ENCODE results near the gene ZFHX3. TPM values are rescaled to one million over a fixed set of nuclear protein-coding genes. Genes with fewer than 3 reads are reported as not detected.

ZFHX3 gene
- total and polyA plus RNA-seq, 9 of the 15 experiments (the other 6 are each of a cell fraction or from before 2014, with no cell fraction given): 0.01 to 0.23 (median 0.06) TPM; not detected in 4

DNA sequence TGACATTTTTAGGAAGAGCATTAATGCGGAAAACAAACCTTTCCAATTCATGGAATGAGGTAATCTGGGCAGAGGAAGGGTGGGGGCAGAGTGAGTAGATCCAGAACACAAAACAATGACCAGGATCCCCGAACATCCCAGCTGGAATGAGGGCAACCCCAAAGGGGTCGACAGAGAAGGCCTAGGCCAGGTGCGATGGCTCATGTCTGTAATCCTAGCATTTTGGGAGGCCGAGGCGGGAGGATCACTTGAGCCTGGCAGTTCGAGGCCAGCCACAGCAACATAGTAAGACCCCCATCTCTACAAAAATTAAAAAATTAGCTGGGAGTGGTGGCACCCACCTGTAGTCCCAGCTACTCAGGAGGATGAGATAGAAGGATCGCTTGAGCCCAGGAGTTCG, 64.7 kb downstream of the ZFHX3 start:
- ChIA-PET CTCF (ENCODE audit: low intra/inter-chr PET ratio) (no interaction called here), POLR2A (no interaction called here)
- whole genome bisulfite sequencing (ENCODE audit: insufficient coverage, low coverage, missing lambda C conversion rate): 0% methylated on average over 5 of the region's 9 CpGs
- H4K20me1 ChIP-seq (replicated peaks; ENCODE audit: control insufficient read depth, insufficient read depth, low read length): no peaks in the 10 kb centered on the region
- no peak overlapping the region for H3K4me3 ChIP-seq
- FAIRE-seq (no peak), DNase-seq (ENCODE audit: extremely low read depth in 1 of 4, low spot score in 3 of 4) (no peak), ATAC-seq (no peak)
- H3K27me3 ChIP-seq (ENCODE audit: control insufficient read depth in 2 of 2, insufficient read depth in 2 of 2, low read length in 2 of 2): peaks cover 7 to 55% of the 10 kb centered on the region in 2 experiments; a peak in 3 of 5 replicates
- no peak overlapping the region for H3K27ac ChIP-seq (ENCODE audit: extremely low read depth, low read depth, low read length)
- no peaks in the 10 kb centered on the region for H3K9me1 ChIP-seq (ENCODE audit: control insufficient read depth, insufficient read depth, low read length)
- no TSS peak for BruUV-seq (replicated peaks)
- TF ChIP-seq, protein P1, sequence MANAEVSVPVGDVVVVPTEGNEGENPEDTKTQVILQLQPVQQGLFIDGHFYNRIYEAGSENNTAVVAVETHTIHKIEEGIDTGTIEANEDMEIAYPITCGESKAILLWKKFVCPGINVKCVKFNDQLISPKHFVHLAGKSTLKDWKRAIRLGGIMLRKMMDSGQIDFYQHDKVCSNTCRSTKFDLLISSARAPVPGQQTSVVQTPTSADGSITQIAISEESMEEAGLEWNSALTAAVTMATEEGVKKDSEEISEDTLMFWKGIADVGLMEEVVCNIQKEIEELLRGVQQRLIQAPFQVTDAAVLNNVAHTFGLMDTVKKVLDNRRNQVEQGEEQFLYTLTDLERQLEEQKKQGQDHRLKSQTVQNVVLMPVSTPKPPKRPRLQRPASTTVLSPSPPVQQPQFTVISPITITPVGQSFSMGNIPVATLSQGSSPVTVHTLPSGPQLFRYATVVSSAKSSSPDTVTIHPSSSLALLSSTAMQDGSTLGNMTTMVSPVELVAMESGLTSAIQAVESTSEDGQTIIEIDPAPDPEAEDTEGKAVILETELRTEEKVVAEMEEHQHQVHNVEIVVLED (CRISPR knock-in tag; IDR thresholded peaks at IDR 0.05): no peak
- TF ChIP-seq TCF7 (IDR thresholded peaks at IDR 0.05; ENCODE audit: borderline replicate concordance) (no peak), ZNF311 (CRISPR knock-in tag; IDR thresholded peaks at IDR 0.05) (no peak), RBM15 (IDR thresholded peaks at IDR 0.05; ENCODE audit: insufficient read depth, low read length) (no peak), ZNF644 (tag; IDR thresholded peaks at IDR 0.05; ENCODE audit: low read depth) (no peak), XRCC3 (IDR thresholded peaks at IDR 0.05) (no peak), ZNF785 (CRISPR knock-in tag; IDR thresholded peaks at IDR 0.05) (no peak), TAF7 (tag; IDR thresholded peaks at IDR 0.05) (no peak)
- TF ChIP-seq, protein P2, sequence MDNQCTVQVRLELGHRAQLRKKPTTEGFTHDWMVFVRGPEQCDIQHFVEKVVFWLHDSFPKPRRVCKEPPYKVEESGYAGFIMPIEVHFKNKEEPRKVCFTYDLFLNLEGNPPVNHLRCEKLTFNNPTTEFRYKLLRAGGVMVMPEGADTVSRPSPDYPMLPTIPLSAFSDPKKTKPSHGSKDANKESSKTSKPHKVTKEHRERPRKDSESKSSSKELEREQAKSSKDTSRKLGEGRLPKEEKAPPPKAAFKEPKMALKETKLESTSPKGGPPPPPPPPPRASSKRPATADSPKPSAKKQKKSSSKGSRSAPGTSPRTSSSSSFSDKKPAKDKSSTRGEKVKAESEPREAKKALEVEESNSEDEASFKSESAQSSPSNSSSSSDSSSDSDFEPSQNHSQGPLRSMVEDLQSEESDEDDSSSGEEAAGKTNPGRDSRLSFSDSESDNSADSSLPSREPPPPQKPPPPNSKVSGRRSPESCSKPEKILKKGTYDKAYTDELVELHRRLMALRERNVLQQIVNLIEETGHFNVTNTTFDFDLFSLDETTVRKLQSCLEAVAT (IDR thresholded peaks at IDR 0.05): no peak
- TF ChIP-seq, protein P3, sequence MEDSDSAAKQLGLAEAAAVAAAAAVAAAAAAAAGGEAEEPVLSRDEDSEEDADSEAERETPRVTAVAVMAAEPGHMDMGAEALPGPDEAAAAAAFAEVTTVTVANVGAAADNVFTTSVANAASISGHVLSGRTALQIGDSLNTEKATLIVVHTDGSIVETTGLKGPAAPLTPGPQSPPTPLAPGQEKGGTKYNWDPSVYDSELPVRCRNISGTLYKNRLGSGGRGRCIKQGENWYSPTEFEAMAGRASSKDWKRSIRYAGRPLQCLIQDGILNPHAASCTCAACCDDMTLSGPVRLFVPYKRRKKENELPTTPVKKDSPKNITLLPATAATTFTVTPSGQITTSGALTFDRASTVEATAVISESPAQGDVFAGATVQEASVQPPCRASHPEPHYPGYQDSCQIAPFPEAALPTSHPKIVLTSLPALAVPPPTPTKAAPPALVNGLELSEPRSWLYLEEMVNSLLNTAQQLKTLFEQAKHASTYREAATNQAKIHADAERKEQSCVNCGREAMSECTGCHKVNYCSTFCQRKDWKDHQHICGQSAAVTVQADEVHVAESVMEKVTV (CRISPR knock-in tag; IDR thresholded peaks at IDR 0.05): no peak
- no peak overlapping the region for H3K4me2 ChIP-seq (ENCODE audit: insufficient read depth, low read length)
- in situ Hi-C loops (cut with MboI): no loop called here
- no peaks in the 10 kb centered on the region for H3K9me3 ChIP-seq (replicated peaks; ENCODE audit: control insufficient read depth, insufficient read depth, low read depth, low read length)
- no peak overlapping the region for H2AFZ ChIP-seq (ENCODE audit: low read depth, low read length)
- intact Hi-C loops (cut with micrococcal nuclease): no loop called here
- no peak overlapping the region for H3K9ac ChIP-seq (ENCODE audit: insufficient read depth in 1 of 2, low read depth in 2 of 2, low read length in 2 of 2)
- no peaks in the 10 kb centered on the region for H3K36me3 ChIP-seq (ENCODE audit: control insufficient read depth, insufficient read depth, low read length)
- H3K4me1 ChIP-seq (replicated peaks in 1 of 2; ENCODE audit: control insufficient read depth in 2 of 2, insufficient read depth in 2 of 2, low read length in 2 of 2): no peaks in the 10 kb centered on the region
- no peaks in the 10 kb centered on the region for H3K79me2 ChIP-seq (ENCODE audit: control insufficient read depth, insufficient read depth, low read length)

Data from K562 (cell line).